ENCODE data around the gene AKNA. TPM values are rescaled to one million over a fixed set of nuclear protein-coding genes. Genes with fewer than 3 reads are reported as not detected.

AKNA gene
- total RNA-seq, 1 experiment from 2014 or later: 20.6 TPM

- H4K20me1 ChIP-seq (ENCODE audit: insufficient read depth): no peaks in the 10 kb centered on the region
- H3K27ac ChIP-seq (ENCODE audit: low read depth, low read length): no peak overlapping the region
- CTCF ChIA-PET: no interaction called here
- no TSS peak for BruUV-seq (replicated peaks)
- no peak for DNase-seq (ENCODE audit: low read depth, low spot score)
- POLR2A ChIA-PET: no interaction called here
- H3K9me2 ChIP-seq (ENCODE audit: insufficient read depth): no peaks in the 10 kb centered on the region
- H2AFZ ChIP-seq (ENCODE audit: low read depth, low read length, poor library complexity, severe bottlenecking): no peak overlapping the region
- ATAC-seq: no peak
- no peak overlapping the region for H3K4me3 ChIP-seq (replicated peaks in 1 of 2; ENCODE audit: low read depth in 1 of 2, low read length in 2 of 2)
- H3K4me1 ChIP-seq (ENCODE audit: control insufficient read depth in 1 of 2, insufficient read depth in 2 of 2, low read length in 2 of 2): peaks cover 11 to 15% of the 10 kb centered on the region in 2 experiments; a peak in 3 of 4 replicates
- peak overlapping the region; percentile 63; the same call in 1 of the 2 replicates for H3K4me2 ChIP-seq (ENCODE audit: low read length)
- H3K36me3 ChIP-seq (ENCODE audit: control insufficient read depth in 1 of 2, insufficient read depth in 2 of 2, low read length in 2 of 2): peaks cover 0 to 3% of the 10 kb centered on the region in 2 experiments; a peak in 1 of 4 replicates
- RAD21 ChIA-PET (ENCODE audit: low non-redundant PET in 1 of 2, low total read pairs in 2 of 2, uncharacterized antibody in 2 of 2, unreplicated experiment in 2 of 2): no interaction called here
- no peak overlapping the region for H3K9ac ChIP-seq (ENCODE audit: low read length)
- H3K27me3 ChIP-seq (ENCODE audit: insufficient read depth, low read length): no peaks in the 10 kb centered on the region
- H3K79me2 ChIP-seq (ENCODE audit: insufficient read depth, low read length): no peaks in the 10 kb centered on the region
- intact Hi-C loops (cut with micrococcal nuclease): no loop called here
- TF ChIP-seq EZH2phosphoT487 (IDR thresholded peaks at IDR 0.05; ENCODE audit: borderline replicate concordance) (no peak), SIN3A (IDR thresholded peaks at IDR 0.05; ENCODE audit: low read depth) (no peak), JUND (IDR thresholded peaks at IDR 0.05) (no peak), CEBPB (IDR thresholded peaks at IDR 0.05; ENCODE audit: low read depth) (no peak), ZBTB33 (IDR thresholded peaks at IDR 0.05; ENCODE audit: extremely low read depth, insufficient replicate concordance, low read length) (no peak), SRF (IDR thresholded peaks at IDR 0.05; ENCODE audit: low read depth) (no peak), SP1 (IDR thresholded peaks at IDR 0.05; ENCODE audit: low read depth) (no peak), ATF3 (IDR thresholded peaks at IDR 0.05) (no peak), CBX3 (IDR thresholded peaks at IDR 0.05; ENCODE audit: low read depth) (no peak), FOSL1 (IDR thresholded peaks at IDR 0.05; ENCODE audit: low read depth) (no peak)
- H3K9me3 ChIP-seq (ENCODE audit: control insufficient read depth in 1 of 2, insufficient read depth in 1 of 2, low read depth in 1 of 2, low read length in 2 of 2): no peaks in the 10 kb centered on the region
Observed at GRCh38 chr9:114349713-114350480, 37.9 kb downstream of the AKNA start.
